ENCODE data around the gene UPP2.

The UPP2 gene

DNA sequence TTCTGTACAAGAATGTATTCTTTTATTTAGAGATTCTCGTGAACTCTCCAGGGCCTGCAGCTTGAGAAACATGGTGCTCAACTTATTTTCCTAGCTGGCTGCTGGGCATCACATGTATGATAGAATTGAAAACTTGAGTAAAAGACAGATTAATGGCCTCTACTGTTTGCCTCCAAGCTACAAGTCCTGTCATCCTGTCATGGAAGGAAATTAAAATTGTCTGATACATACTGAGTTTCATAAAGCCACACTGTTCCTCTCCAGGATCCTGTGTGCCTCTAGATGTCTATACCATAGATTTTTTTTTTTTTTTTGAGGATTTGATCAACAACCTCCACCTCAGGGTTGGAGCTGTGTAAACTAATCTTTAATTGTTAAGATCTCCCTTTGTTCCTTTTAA is 38.5 kb downstream of the UPP2 start:
- no peak for DNase-seq (ENCODE audit: low read depth, low spot score)

DNA sequence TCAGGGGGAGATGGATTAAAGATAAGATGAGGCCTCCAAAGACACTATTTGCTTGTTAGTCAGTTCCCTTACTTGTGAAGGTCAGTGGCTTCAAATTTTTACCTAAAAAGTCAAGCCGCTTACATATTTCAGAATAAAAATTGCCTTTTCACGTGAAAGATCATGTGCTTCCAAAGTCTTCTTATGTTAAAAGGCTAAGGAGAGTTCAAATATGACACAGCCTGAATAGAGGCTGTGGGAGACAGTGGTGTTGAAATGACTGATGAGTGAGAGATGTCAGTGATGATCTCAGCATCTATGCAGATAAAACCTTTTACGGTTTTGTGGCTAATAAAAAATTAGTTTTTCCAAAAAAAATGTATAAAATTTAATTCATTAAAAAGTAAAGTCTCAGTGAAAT is 40.5 kb downstream of the UPP2 start:
- no peak for DNase-seq (ENCODE audit: low read depth, low spot score)

DNA sequence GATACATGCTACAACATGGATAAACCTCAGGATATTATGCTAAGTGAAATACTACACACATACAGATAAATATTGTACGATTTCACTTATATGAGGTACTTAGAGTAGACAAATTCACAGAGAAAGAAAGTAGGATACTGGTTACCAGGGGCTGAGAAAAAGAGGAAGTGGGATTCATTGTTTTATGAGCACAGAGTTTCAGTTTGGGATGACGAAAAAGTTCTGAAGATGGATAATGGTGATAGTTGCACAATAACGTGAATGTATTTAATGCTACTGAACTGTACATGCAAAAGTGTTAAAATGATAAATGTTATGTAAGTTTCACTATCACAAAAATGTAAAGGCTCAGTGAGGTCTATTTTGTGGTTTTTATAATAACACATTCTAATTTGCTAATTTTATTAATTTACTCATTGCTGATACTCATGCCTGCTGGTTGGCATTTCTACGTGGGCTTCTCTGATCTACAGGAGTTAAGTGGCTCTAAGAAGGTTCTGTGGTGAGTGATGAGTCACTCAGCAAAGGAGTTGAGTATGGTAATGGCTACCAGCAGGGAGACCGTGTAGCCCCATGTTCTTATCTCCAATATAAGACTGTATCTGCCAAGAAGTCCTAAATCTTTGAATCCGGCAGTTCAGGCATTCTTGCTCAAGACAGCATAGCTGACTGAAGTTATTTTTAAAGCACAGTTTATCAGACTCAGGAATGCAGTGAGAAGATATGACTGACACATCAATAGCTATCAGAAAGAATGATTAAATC is 41.1 kb downstream of the UPP2 start:
- DNase-seq (ENCODE audit: low read depth, low spot score), result no peak

DNA sequence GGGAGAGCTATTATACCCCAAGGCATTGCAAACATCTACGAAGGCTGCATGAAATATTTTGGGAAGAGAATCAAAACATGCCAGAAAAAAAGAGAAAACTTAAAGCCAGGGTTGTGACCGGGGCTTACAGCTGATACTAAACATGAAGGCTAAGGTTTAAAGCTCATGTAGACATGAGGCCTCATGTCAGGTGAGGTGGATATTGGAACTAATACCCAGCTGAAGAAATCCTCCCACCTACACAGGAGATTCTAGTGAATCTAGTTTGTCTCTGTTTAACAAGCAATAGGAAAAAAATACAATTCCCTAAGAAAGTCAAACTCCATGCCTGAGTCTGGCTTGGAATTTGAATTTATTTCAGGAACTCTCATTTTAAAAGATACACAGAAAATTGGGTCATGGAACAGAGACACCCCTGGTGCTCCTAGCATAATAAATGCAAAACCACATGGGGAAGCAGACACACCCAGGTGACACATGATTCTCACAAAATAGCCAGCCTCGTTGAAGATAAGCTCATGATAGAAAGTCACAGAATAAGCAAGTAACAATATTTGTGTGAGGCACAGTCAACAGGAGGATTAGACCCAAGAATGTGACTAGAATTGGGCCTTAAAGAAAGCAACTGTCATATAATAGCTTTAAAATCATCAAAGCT is 42.2 kb downstream of the UPP2 start:
- DNase-seq (ENCODE audit: low read depth, low spot score), result no peak

DNA sequence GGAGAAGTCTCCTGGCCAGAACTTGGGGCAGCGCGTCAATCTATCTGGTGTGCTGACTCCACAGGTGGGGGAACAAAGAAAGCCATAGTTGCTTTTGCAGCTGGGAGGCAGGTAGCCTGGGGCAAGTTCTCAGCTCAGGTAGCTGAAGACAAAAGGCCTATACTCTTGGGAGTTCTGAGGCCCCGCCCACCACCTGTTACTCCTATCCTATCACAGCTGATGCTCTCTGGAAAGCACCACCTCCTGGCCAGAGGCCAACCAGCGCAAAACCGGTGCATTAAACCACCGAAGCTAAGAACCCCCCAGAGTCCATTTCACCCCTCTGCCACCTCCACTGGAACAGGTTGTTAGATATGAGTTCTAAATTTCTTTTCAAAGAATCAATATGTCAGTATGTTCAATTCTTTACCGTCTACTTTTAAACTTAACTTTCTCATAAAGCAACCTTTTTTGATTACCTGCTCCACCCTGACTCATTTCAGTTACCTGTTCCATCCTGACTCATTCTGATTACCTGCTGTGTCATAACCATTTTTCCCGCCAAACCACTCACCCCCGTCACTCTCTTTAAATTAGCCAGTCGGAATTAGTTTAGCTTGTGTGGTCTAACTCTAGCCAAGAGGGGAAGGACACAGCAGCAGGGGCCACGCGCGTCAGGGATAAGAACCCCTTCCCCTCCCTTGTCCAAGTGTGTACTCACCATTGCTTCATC is 43.4 kb downstream of the UPP2 start:
- DNase-seq (ENCODE audit: low read depth, low spot score), result no peak

DNA sequence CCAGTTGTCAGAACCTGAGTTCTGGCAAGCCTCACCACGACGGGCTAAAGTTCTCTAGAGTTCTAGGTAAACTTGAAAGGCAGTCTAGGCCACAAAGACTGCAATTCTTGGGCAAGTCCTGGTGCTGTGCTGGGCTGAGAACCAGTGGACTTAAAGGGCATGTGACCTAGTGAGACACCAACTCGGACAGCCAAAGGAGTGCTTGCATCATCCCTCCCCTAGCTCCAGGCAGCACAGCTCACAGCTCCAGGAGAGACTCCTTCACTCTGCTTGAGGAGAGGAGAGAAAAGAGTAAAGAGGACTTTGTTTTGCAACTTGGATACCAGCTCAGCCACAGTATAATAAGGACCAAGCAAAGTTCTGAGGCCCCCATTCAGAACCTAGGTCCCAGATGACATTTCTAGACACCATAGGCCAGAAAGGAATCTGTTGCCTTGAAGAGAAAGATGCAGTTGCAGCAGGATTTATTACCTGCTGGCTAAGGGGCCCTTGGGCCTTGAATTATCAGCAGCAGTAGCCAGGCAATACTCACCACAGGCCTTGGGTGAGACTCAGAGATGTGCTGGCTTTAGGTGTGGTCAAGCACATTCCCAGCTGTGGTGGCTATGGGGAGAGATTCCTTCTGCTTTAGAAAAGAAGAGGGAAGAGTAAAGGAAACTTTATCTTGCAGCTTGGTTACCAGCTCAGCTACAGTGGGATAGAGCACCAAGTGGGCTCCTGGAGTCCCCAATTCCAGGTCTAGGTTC is 51.8 kb downstream of the UPP2 start:
- no peak for DNase-seq (ENCODE audit: low read depth, low spot score)

DNA sequence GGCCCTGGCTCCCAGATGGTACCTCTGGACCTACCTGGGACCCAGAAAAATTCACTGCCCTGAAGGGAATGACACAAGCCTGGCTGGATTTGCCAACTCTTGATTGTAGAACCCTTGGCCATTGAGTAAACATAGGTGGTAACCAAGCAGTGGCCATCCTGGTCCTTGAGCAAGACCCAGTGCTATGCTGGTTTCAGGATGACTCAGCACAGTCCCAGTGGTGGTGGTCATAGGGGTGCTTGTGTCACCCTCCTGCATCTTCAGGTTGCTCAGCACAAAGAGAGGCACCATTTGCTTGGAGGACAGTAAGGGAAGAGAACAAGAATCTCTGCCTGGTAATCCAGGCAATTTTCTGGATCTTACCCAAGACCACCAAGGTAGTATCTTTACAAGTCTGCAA is 52.9 kb downstream of the UPP2 start:
- DNase-seq (ENCODE audit: low read depth, low spot score), result no peak

DNA sequence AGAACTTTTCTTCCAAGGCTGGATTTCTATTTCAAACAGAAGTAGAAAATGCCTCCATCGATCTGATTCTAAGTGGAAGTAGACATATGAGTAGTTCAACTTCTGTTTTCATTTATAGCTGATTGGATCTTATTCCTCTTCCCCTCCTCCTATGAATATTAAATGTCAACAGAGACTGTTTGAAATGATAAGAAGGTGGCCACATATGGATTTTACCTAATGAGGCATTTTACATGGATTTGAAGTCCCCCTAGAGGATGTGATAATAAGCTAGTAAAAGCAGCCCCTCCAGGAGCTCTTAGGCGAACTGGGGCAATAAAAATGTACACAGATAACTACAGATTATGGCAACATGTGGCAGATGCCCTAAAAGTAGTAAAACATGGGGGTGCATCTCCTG is 71.0 kb downstream of the UPP2 start:
- DNase-seq (ENCODE audit: low read depth, low spot score), result no peak

DNA sequence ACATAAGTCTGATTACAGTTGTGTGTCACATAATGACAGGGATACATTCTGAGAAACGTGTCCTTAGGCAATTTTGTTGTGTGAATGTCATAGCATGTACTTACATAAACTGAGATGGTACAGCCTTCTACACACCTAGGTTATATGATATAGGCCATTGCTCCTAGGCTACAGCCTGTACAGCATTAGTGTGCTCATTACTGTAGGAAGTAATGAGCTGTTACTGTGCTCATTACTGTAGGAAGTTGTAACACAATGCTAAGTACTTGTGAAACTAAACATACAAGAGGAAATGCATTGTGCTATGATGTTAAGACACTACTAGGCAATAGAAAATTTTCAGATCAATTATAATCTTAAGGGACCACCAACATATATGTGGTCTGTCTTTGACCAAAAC is 72.8 kb downstream of the UPP2 start:
- no peak for DNase-seq (ENCODE audit: low read depth, low spot score)

DNA sequence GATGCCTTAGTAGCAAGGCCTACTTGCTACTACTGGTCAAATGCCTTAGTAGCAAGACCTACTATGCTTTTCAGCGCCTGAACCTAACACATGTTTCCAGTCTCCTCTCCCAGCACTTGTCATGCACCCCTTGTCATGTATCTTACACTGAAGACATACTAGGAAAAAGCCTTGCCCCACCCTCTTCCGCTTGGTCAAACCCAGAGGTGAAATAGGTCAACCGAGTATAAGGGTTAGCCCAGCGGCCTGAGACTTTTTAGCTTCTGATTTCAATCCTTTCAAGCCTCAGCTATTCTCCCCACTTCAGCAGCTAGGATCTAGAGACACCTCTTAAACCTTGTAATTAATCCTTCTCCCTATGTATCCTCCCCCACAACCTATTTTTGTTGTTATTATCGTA is 73.3 kb downstream of the UPP2 start:
- no peak for DNase-seq (ENCODE audit: low read depth, low spot score)

DNA sequence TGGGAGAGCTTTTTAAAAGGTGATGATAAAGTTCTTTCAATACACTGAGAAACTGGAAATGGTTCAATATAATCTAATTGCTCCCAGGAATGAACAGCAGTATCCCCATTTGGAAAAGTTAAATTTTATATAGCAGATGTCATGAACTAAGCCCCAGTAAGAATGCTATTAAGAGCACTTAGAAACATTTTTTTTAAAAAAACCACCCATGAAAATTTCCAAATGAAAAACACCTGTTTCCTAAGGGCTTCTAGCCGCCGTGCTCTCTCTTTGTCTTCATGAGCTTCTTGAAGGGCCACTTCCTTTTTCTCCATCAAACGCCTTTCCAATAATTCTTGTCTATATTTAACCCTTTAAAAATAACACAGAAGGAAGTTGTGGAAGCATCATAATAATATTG is 77.0 kb downstream of the UPP2 start:
- no peak for DNase-seq (ENCODE audit: low read depth, low spot score)

DNA sequence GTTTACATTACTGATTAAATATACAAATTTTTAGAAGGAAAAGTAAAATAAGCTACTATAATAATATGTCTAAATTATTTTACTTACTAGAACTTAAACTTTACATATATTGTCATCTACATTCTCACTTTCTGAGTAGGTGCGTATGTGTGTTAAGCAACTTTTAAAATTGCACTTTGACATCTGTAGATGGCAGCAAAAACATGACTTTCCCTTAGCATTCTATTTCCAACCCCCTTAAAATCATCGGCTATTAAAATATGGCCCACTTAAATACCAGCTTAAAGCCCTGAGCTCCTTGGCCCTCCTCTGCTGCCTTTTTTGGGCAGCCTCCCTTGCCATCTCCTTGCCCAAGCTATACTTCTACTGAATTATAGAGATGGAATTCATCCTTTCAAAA is 78.0 kb downstream of the UPP2 start:
- no peak for DNase-seq (ENCODE audit: low read depth, low spot score)

DNA sequence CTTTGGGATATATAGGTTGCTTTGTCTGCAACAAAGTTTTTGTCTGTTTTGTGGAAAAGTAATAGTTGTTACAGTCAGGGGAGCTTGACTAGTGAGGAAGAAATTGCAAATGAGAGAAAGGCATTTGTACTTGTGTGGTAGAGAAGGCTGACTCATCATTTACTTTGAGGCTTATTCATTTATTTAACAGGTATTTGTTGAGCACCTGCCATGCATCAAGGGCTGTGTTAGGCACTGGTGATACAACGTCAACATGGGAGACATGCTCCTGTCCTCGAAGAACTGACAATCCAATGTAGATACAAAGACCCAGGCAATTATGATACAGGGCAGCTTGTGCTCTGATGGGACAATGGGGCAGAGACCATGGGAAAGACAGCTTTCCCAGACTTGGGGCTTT is 79.5 kb downstream of the UPP2 start:
- no peak for DNase-seq (ENCODE audit: low read depth, low spot score)

DNA sequence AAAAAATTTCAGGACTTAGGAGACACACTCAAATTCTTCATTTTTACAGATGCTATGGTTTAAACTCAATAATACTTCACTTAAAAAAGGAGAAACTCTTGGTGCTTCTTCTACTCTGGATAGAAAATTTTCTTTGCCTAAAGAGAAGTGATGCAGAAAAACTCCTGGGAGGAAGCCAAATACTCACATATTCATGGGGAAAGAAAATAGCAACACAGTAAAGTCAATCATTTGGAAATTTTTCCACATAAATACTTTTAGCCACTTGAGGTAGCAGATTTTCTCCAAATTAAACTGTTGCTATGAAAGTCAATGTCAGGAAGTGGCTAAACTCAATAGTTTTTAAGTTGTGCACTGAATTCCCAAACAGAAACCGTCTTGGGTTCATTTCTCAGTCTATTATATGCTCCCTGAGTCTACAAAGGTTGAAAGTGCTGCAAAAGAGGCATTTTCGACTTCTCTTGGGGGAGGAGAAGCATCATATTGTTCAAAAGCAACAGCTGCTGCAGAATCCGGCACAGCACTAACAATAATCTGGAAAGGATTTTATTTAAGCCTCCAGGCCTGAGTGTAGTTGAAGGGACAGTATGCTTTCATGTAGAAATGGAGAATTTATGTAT is 81.1 kb downstream of the UPP2 start:
- no peak for DNase-seq (ENCODE audit: low read depth, low spot score)

DNA sequence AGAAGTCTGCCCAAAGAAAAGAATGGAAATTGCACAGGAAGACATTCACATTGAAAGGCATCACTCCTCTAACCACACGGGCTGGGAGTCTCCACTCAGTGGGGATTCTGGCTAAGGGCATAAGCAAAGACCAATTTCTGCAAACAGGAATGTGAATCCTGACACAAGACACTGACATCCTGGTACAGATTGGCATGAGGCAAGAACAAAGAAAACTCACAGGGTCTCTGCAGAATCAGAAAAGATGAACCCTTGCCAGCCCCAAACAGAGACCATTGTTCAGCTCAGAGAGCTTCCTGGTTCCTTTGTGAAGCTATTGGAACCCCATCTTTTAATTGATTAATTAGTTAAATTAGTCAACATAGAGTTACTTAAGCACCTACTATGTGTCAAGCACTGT is 82.3 kb downstream of the UPP2 start:
- DNase-seq (ENCODE audit: low read depth, low spot score), result no peak

DNA sequence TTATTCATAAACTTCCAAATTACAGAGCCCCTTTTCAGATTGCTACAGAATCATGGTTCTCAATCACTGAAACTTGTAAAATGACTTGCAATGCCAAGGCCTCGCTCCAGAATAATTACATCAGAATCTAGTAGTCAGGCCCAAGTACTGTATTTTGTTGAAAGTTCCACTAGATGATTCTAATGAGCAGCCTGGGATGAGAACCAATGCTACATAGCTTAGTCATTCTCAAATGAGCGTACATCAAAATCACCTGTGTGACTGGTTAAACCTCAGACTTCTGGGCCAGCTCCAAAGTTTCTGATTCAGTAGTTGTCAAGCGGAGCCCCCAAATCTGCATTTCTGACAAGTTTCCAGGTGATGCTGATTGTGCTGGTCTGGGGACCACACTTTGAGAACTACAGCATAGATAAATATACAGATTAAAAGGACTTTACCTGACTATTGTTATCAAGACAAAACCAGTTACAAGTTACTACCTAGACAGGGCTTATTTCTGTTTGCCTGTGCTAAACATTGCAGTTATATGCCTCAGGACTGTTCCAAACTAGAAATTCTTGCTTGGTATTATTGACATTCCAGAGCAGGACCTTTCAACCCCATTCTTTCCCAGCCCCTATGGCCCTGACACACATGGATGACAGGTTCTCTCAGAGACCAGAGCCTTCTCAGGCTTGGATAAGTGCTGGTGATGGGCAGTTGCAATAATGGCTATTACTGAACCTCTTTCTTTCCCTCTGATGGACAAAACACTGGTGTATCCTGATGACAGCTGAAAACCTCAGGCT is 83.1 kb downstream of the UPP2 start:
- no peak for DNase-seq (ENCODE audit: low read depth, low spot score)

All from activated naive CD8-positive, alpha-beta T cell treated with anti-CD3 and anti-CD28 coated beads, Interleukin-2, amount 50 U/mL, for 16 hours (primary cell).